Neural cell (in vitro differentiated cells): ENCODE results near the gene TENM3. TPM values are rescaled to one million over a fixed set of nuclear protein-coding genes. Genes with fewer than 3 reads are reported as not detected.

ENCODE experiments used
- H2AFZ ChIP-seq: fragments of 200-600, 300-800 bp; sonication (generic), shearing (Covaris generic); 2 replicates; pipeline ENCODE4 v1.6.0; 2014; ENCODE audit warnings: low read depth, mild to moderate bottlenecking, antibody characterized with exemption, low read length, moderate library complexity
- H3F3A ChIP-seq: fragments of 200-600 bp; shearing (Covaris generic); 2 replicates; pipeline ENCODE4 v1.6.1; 2016; ENCODE audit warnings: mild to moderate bottlenecking, moderate library complexity, mixed read lengths, antibody characterized with exemption, low read length; ENCODE audit not compliant: insufficient read depth, poor library complexity, severe bottlenecking
- H3K27ac ChIP-seq: fragments of 200-600, 300-800 bp; sonication (generic), shearing (Covaris generic); 2 replicates; pipeline ENCODE4 v1.5.1; 2014; ENCODE audit warnings: mild to moderate bottlenecking, low read length, moderate library complexity
- H3K27me3 ChIP-seq: fragments of 300-800, 200-600 bp; sonication (generic), shearing (Covaris generic); 2 replicates; pipeline ENCODE4 v1.6.0; 2014; ENCODE audit warnings: mild to moderate bottlenecking, low read depth, low read length, moderate library complexity; ENCODE audit not compliant: insufficient read depth
- H3K36me3 ChIP-seq: fragments of 300-800, 200-600 bp; sonication (generic), shearing (Covaris generic); 2 replicates; pipeline ENCODE4 v1.5.1; 2014; ENCODE audit warnings: mild to moderate bottlenecking, antibody characterized with exemption, low read length, moderate library complexity; ENCODE audit not compliant: insufficient read depth
- H3K4me2 ChIP-seq: fragments of 300-800, 200-600 bp; sonication (generic), shearing (Covaris generic); 2 replicates; pipeline ENCODE4 v1.6.0; 2014; ENCODE audit warnings: mild to moderate bottlenecking, low read length
- H3K4me3 ChIP-seq: fragments of 300-800, 200-600 bp; sonication (generic), shearing (Covaris generic); 2 replicates; pipeline ENCODE4 v1.5.1; 2014; ENCODE audit warnings: mild to moderate bottlenecking, low read length, moderate library complexity
- H3K79me2 ChIP-seq: fragments of 200-600 bp; shearing (Covaris generic); replicated peaks from 2 replicates; pipeline ENCODE4 v1.6.0; 2014; ENCODE audit warnings: mild to moderate bottlenecking, low read length, moderate library complexity; ENCODE audit not compliant: insufficient read depth
- H3K9ac ChIP-seq: fragments of 300-800, 200-600 bp; sonication (generic), shearing (Covaris generic); 2 replicates; pipeline ENCODE4 v1.6.1; 2016; ENCODE audit warnings: mild to moderate bottlenecking, low read length, mixed read lengths
- H3K9me2 ChIP-seq: fragments of 200-600 bp; shearing (Covaris generic); 2 replicates; pipeline ENCODE4 v1.6.1; 2016; ENCODE audit warnings: mild to moderate bottlenecking, low read length, mixed read lengths; ENCODE audit not compliant: insufficient read depth
- H3K9me3 ChIP-seq: fragments of 200-600, 300-800 bp; sonication (generic), shearing (Covaris generic); 2 replicates; pipeline ENCODE4 v1.6.1; 2016; ENCODE audit warnings: mild to moderate bottlenecking, mixed run types, low read length, moderate library complexity, mixed read lengths
- H4K20me1 ChIP-seq: fragments of 200-600 bp; shearing (Covaris generic); 2 replicates; pipeline ENCODE4 v1.6.1; 2016; ENCODE audit warnings: mild to moderate bottlenecking, mixed run types; ENCODE audit not compliant: insufficient read depth
- EP300 ChIP-seq: fragments of 450-650 bp; conservative IDR thresholded peaks from 2 replicates; pipeline ENCODE4 v1.6.1; 2014; ENCODE audit warnings: antibody characterized with exemption, mild to moderate bottlenecking, moderate library complexity; ENCODE audit not compliant: poor library complexity, severe bottlenecking
- EZH2 ChIP-seq: fragments of 200-600, 300-800 bp; shearing (Covaris generic), sonication (generic); IDR thresholded peaks from 2 replicates; pipeline ENCODE4 v1.6.1; 2014; ENCODE audit warnings: antibody characterized with exemption, low read length, borderline replicate concordance, mild to moderate bottlenecking; ENCODE audit not compliant: insufficient read depth, poor library complexity, severe bottlenecking
- MXI1 ChIP-seq: fragments of 450-650 bp; conservative IDR thresholded peaks from 2 replicates; pipeline ENCODE4 v1.6.1; 2014; ENCODE audit warnings: antibody characterized with exemption, mild to moderate bottlenecking; ENCODE audit not compliant: poor library complexity, severe bottlenecking
- POLR2AphosphoS5 ChIP-seq: IDR thresholded peaks from 2 replicates; pipeline ENCODE4 v1.6.1; 2012
- RAD21 ChIP-seq: fragments of 450-650 bp; conservative IDR thresholded peaks from 2 replicates; pipeline ENCODE4 v1.6.1; 2014; ENCODE audit warnings: antibody characterized with exemption, mild to moderate bottlenecking, moderate library complexity
- REST ChIP-seq: IDR thresholded peaks from 2 replicates; pipeline ENCODE4 v1.6.1; 2012; ENCODE audit warnings: borderline replicate concordance
- SMC3 ChIP-seq: fragments of 450-650 bp; conservative IDR thresholded peaks from 2 replicates; pipeline ENCODE4 v1.6.1; 2014; ENCODE audit warnings: antibody characterized with exemption, mild to moderate bottlenecking, moderate library complexity; ENCODE audit not compliant: poor library complexity
- TAF1 ChIP-seq: IDR thresholded peaks from 2 replicates; pipeline ENCODE4 v1.6.1; 2012; ENCODE audit warnings: low read depth
- polyA plus RNA-seq: library from polyadenylated mRNA; depleted of rRNA; stranded (reverse); fragments of >200 nt; gene quantifications from 2 replicates; pipeline ENCODE4 v1.2.3, GENCODE V29; 2014
- TF ChIP-seq, protein P1 (sequence below): fragments of 450-650 bp; IDR thresholded peaks from 2 replicates; pipeline ENCODE4 v1.5.1; 2014; ENCODE audit warnings: antibody characterized with exemption, mild to moderate bottlenecking, moderate library complexity; ENCODE audit not compliant: poor library complexity, severe bottlenecking

The TENM3 gene
- polyA plus RNA-seq, 1 donor from 2014 or later = 7.3 TPM

DNA sequence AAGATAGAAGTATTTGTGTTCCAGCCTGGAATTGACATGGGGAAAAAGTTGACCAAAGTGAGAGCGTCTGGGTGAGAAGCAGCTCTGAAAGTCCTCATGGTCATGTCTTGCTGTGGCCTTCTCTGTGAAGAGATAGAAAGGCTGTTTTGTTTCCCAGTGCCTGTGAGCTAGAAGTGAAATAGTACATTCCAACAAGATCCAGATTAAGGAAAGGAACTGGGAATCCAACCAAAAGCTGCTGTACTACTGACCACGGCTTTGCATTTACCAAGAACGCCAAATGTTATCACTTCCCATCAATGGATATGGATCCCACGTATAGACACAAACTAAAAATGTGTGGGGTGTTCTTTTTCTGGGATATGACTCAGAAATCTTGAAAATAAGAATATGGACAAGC lies 51.2 kb downstream of the TENM3 start:
- Histone ChIP-seq H3K9me2 (no peaks in the 10 kb centered on the region), H3K27me3 (no peaks in the 10 kb centered on the region), H2AFZ (no peak overlapping the region), H3K4me2 (no peak overlapping the region), H3K9me3 (no peaks in the 10 kb centered on the region), H3K27ac (no peak overlapping the region), H3K4me3 (no peak overlapping the region), H3K36me3 (no peaks in the 10 kb centered on the region), H3K79me2 (no peaks in the 10 kb centered on the region), H3K9ac (no peak overlapping the region), H4K20me1 (no peaks in the 10 kb centered on the region), H3F3A (no peaks in the 10 kb centered on the region)
- TF ChIP-seq, protein P1, sequence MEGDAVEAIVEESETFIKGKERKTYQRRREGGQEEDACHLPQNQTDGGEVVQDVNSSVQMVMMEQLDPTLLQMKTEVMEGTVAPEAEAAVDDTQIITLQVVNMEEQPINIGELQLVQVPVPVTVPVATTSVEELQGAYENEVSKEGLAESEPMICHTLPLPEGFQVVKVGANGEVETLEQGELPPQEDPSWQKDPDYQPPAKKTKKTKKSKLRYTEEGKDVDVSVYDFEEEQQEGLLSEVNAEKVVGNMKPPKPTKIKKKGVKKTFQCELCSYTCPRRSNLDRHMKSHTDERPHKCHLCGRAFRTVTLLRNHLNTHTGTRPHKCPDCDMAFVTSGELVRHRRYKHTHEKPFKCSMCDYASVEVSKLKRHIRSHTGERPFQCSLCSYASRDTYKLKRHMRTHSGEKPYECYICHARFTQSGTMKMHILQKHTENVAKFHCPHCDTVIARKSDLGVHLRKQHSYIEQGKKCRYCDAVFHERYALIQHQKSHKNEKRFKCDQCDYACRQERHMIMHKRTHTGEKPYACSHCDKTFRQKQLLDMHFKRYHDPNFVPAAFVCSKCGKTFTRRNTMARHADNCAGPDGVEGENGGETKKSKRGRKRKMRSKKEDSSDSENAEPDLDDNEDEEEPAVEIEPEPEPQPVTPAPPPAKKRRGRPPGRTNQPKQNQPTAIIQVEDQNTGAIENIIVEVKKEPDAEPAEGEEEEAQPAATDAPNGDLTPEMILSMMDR = no peak
- no peak for TF ChIP-seq SMC3

- H3K27me3 ChIP-seq = no peaks in the 10 kb centered on the region
- no peaks in the 10 kb centered on the region for H3K79me2 ChIP-seq
- H4K20me1 ChIP-seq = no peaks in the 10 kb centered on the region
- H2AFZ ChIP-seq = no peak overlapping the region
- H3K9me3 ChIP-seq = no peaks in the 10 kb centered on the region
- H3K4me3 ChIP-seq = no peak overlapping the region
- H3K9ac ChIP-seq = no peak overlapping the region
- H3K27ac ChIP-seq = no peak overlapping the region
- H3K36me3 ChIP-seq = no peaks in the 10 kb centered on the region
- no peaks in the 10 kb centered on the region for H3F3A ChIP-seq
- no peak overlapping the region for H3K4me2 ChIP-seq
- TF ChIP-seq, protein P1 = no peak
- no peak for TF ChIP-seq MXI1
- no peak for TF ChIP-seq RAD21
- no peak for TF ChIP-seq SMC3
- no peak for TF ChIP-seq EP300
- TF ChIP-seq TAF1 = no peak
- no peak for TF ChIP-seq POLR2AphosphoS5
- no peak for TF ChIP-seq EZH2
- TF ChIP-seq REST = no peak
- no peaks in the 10 kb centered on the region for H3K9me2 ChIP-seq
Measured at GRCh38 chr4:182297659-182298058, 54.5 kb downstream of the TENM3 start.
